ENCODE results near the gene COPZ2.

GRCh38 chr17:48002266-48002915 lies 35.2 kb downstream of the COPZ2 start:
- TF ChIP-seq, protein P1, sequence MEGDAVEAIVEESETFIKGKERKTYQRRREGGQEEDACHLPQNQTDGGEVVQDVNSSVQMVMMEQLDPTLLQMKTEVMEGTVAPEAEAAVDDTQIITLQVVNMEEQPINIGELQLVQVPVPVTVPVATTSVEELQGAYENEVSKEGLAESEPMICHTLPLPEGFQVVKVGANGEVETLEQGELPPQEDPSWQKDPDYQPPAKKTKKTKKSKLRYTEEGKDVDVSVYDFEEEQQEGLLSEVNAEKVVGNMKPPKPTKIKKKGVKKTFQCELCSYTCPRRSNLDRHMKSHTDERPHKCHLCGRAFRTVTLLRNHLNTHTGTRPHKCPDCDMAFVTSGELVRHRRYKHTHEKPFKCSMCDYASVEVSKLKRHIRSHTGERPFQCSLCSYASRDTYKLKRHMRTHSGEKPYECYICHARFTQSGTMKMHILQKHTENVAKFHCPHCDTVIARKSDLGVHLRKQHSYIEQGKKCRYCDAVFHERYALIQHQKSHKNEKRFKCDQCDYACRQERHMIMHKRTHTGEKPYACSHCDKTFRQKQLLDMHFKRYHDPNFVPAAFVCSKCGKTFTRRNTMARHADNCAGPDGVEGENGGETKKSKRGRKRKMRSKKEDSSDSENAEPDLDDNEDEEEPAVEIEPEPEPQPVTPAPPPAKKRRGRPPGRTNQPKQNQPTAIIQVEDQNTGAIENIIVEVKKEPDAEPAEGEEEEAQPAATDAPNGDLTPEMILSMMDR (conservative IDR thresholded peaks at IDR 0.05 in 1 of 2, IDR thresholded peaks at IDR 0.05 in 1 of 2; ENCODE audit: extremely low read depth in 1 of 2, insufficient read depth in 1 of 2, low read depth in 1 of 2, low read length in 2 of 2): no peak
- no peak for TF ChIP-seq EZH2 (IDR thresholded peaks at IDR 0.05; ENCODE audit: borderline replicate concordance, low read length)
